ENCODE results near the gene TACC2. TPM values are rescaled to one million over a fixed set of nuclear protein-coding genes. Genes with fewer than 3 reads are reported as not detected.

The TACC2 gene
- total RNA-seq, 2 donors from 2014 or later = 247 to 286 TPM

GRCh38 chr10:122261584-122261983 is 272.6 kb downstream of the TACC2 start:
- DNase-seq (ENCODE audit: low spot score) = no peak
- H3K4me3 ChIP-seq = no peak overlapping the region
- peaks cover 0 to 16% of the 10 kb centered on the region in 2 donors for H3K9me3 ChIP-seq
- H3K27ac ChIP-seq = no peak overlapping the region
- peaks cover 0 to 7% of the 10 kb centered on the region in 2 donors for H3K4me1 ChIP-seq
- peaks cover 8% of the 10 kb centered on the region for H3K36me3 ChIP-seq
- no peaks in the 10 kb centered on the region for H3K27me3 ChIP-seq
- TF ChIP-seq CTCF (IDR thresholded peaks at IDR 0.05) = no peak

GRCh38 chr10:122263971-122264370 is 275.0 kb downstream of the TACC2 start:
- no peaks in the 10 kb centered on the region for H3K27me3 ChIP-seq
- no peak for DNase-seq (ENCODE audit: low spot score)
- peaks cover 0 to 7% of the 10 kb centered on the region in 2 donors for H3K4me1 ChIP-seq
- H3K4me3 ChIP-seq = no peak overlapping the region
- H3K36me3 ChIP-seq = peaks cover under 1% of the 10 kb centered on the region
- H3K9me3 ChIP-seq = peaks cover 0 to 16% of the 10 kb centered on the region in 2 donors
- H3K27ac ChIP-seq = no peak overlapping the region
- TF ChIP-seq CTCF (IDR thresholded peaks at IDR 0.05) = no peak

- TF ChIP-seq CTCF (IDR thresholded peaks at IDR 0.05) = no peak
- no peak for DNase-seq (ENCODE audit: low spot score)
- Histone ChIP-seq H3K4me1 (peaks cover 0 to 7% of the 10 kb centered on the region in 2 donors), H3K36me3 (peaks cover 5% of the 10 kb centered on the region), H3K27ac (no peak overlapping the region), H3K27me3 (no peaks in the 10 kb centered on the region), H3K9me3 (peaks cover 0 to 16% of the 10 kb centered on the region in 2 donors), H3K4me3 (no peak overlapping the region)
These were observed 275.5 kb downstream of the TACC2 start for GRCh38 chr10:122264436-122264835.

- Histone ChIP-seq H3K27ac (no peak overlapping the region), H3K9me3 (peaks cover 0 to 16% of the 10 kb centered on the region in 2 donors), H3K36me3 (peaks cover 8% of the 10 kb centered on the region), H3K27me3 (no peaks in the 10 kb centered on the region), H3K4me3 (no peak overlapping the region), H3K4me1 (peaks cover 0 to 7% of the 10 kb centered on the region in 2 donors)
- no peak for TF ChIP-seq CTCF (IDR thresholded peaks at IDR 0.05)
- DNase-seq (ENCODE audit: low spot score) = no peak
These were observed 276.0 kb downstream of the TACC2 start for GRCh38 chr10:122264931-122265330.

GRCh38 chr10:122265896-122266295 is 276.9 kb downstream of the TACC2 start:
- Histone ChIP-seq H3K9me3 (peaks cover 0 to 16% of the 10 kb centered on the region in 2 donors), H3K27ac (no peak overlapping the region), H3K4me1 (peaks cover 0 to 7% of the 10 kb centered on the region in 2 donors), H3K36me3 (peaks cover 8% of the 10 kb centered on the region), H3K4me3 (no peak overlapping the region), H3K27me3 (no peaks in the 10 kb centered on the region)
- DNase-seq (ENCODE audit: low spot score) = no peak
- TF ChIP-seq CTCF (IDR thresholded peaks at IDR 0.05) = no peak
